Breast epithelium (tissue), 4 donors: ENCODE data around the gene TARP.

Source experiments
- DNase-seq, 2 donors: peaks; one replicate each; pipeline ENCODE4 v3.0.0-alpha.2; 2019; ENCODE audit warnings: low spot score in 2 of 2
- H3K27ac ChIP-seq, 2 donors: fragments of 200-600 bp; sonication (generic) in 1 of 2; one replicate each; pipeline ENCODE4 v1.5.1; 2016 to 2019; ENCODE audit warnings: mild to moderate bottlenecking in 1 of 2
- H3K27me3 ChIP-seq, 2 donors: fragments of 200-600 bp; sonication (generic) in 1 of 2; one replicate each; pipeline versions ENCODE4 v1.5.1 to v1.6.0; 2017 to 2019; ENCODE audit warnings: control low read depth in 1 of 2, mild to moderate bottlenecking in 1 of 2
- H3K36me3 ChIP-seq: fragments of 200-600 bp; one replicate; pipeline ENCODE4 v1.5.1; 2019
- H3K4me1 ChIP-seq, 2 donors: fragments of 200-600 bp; sonication (generic); one replicate each; pipeline ENCODE4 v1.5.1; 2016 to 2019; ENCODE audit warnings: control low read depth in 1 of 2
- H3K4me3 ChIP-seq, 3 donors: fragments of 200-600 bp; sonication (generic); 1 replicate in 2 of 3; 2 replicates in 1 of 3; pipeline ENCODE4 v1.5.1; 2016 to 2019; ENCODE audit warnings: mild to moderate bottlenecking in 3 of 3, moderate library complexity in 2 of 3
- H3K9me3 ChIP-seq, 2 donors: fragments of 200-600 bp; sonication (generic) in 1 of 2; one replicate each; pipeline ENCODE4 v1.5.1; 2016 to 2019; ENCODE audit warnings: control low read depth in 1 of 2
- POLR2A ChIP-seq: fragments of 450-650 bp; IDR thresholded peaks from one replicate; pipeline ENCODE4 v1.6.1; 2016; ENCODE audit warnings: antibody characterized with exemption, mild to moderate bottlenecking, moderate library complexity
- POLR2AphosphoS5 ChIP-seq, 3 donors: sonication (generic); formaldehyde crosslinking; IDR thresholded peaks; one replicate each; pipeline ENCODE4 v1.6.1; 2017; ENCODE audit warnings: antibody characterized with exemption in 3 of 3
- intact Hi-C: fragments of 100-400 bp; cut with DNase I; formaldehyde crosslinking; loops from one replicate; pipeline ENCODE4 v1.15.1; 2023; ENCODE audit warnings: low total_unique reads
- TF ChIP-seq, protein P1 (sequence below), 3 donors: fragments of 450-650 bp; IDR thresholded peaks; one replicate each; pipeline ENCODE4 v1.5.1; 2016 to 2017; ENCODE audit warnings: antibody characterized with exemption in 3 of 3, mild to moderate bottlenecking in 3 of 3, moderate library complexity in 3 of 3

TARP gene

DNA sequence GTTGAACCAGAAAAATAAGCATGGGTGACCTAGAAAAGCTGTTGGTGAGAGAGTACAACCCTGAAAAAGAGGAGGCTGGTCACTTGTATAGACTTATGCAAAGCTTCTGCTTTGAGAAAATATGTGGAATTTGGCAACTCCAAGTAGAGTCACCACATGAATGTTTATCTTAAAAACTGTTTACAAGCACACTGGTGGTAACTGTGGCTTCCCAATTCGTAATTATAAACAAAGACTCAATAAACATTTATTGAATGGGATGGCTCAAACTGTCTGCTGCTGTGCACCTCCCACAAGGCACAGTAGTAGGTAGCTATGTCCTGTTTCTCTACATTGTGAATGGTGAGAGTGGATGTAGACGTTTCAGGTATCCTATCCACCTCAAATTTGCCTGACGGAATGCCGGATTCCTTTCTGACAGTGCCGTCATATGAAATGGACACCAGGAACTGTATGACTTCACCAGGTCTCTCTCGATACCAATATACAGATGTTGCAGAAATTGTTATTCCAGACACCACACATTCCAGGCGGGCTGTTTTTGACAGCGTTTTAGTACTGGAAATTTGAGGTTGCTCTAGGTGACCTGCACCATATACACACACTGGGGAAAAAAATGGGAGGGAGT, 43.4 kb upstream of the TARP start:
- Histone ChIP-seq H3K9me3 (no peaks in the 10 kb centered on the region), H3K27ac (no peak overlapping the region), H3K36me3 (no peaks in the 10 kb centered on the region), H3K4me1 (no peaks in the 10 kb centered on the region), H3K4me3 (no peak overlapping the region), H3K27me3 (no peaks in the 10 kb centered on the region)
- TF ChIP-seq POLR2A (no peak), POLR2AphosphoS5 (IDR thresholded peaks at IDR 0.05) (no peak)
- TF ChIP-seq, protein P1, sequence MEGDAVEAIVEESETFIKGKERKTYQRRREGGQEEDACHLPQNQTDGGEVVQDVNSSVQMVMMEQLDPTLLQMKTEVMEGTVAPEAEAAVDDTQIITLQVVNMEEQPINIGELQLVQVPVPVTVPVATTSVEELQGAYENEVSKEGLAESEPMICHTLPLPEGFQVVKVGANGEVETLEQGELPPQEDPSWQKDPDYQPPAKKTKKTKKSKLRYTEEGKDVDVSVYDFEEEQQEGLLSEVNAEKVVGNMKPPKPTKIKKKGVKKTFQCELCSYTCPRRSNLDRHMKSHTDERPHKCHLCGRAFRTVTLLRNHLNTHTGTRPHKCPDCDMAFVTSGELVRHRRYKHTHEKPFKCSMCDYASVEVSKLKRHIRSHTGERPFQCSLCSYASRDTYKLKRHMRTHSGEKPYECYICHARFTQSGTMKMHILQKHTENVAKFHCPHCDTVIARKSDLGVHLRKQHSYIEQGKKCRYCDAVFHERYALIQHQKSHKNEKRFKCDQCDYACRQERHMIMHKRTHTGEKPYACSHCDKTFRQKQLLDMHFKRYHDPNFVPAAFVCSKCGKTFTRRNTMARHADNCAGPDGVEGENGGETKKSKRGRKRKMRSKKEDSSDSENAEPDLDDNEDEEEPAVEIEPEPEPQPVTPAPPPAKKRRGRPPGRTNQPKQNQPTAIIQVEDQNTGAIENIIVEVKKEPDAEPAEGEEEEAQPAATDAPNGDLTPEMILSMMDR (IDR thresholded peaks at IDR 0.05): no peak
- DNase-seq: no peak
- intact Hi-C loops: no loop called here

GRCh38 chr7:38315410-38315809, 42.0 kb upstream of the TARP start:
- no peak for DNase-seq
- H3K9me3 ChIP-seq: no peaks in the 10 kb centered on the region
- H3K27me3 ChIP-seq: no peaks in the 10 kb centered on the region
- H3K4me1 ChIP-seq: no peaks in the 10 kb centered on the region
- no peak overlapping the region for H3K27ac ChIP-seq
- no peaks in the 10 kb centered on the region for H3K36me3 ChIP-seq
- intact Hi-C loops: no loop called here
- TF ChIP-seq, protein P1 (IDR thresholded peaks at IDR 0.05): no peak
- no peak for TF ChIP-seq POLR2A
- TF ChIP-seq POLR2AphosphoS5 (IDR thresholded peaks at IDR 0.05): no peak
- H3K4me3 ChIP-seq: no peak overlapping the region

GRCh38 chr7:38312821-38313220, 39.4 kb upstream of the TARP start:
- H3K27me3 ChIP-seq: no peaks in the 10 kb centered on the region
- H3K27ac ChIP-seq: peak overlapping the region in 1 of 2 donors; percentile 39
- TF ChIP-seq, protein P1 (IDR thresholded peaks at IDR 0.05): no peak
- no peak for TF ChIP-seq POLR2A
- TF ChIP-seq POLR2AphosphoS5 (IDR thresholded peaks at IDR 0.05): no peak
- H3K4me3 ChIP-seq: no peak overlapping the region
- H3K36me3 ChIP-seq: no peaks in the 10 kb centered on the region
- intact Hi-C loops: no loop called here
- no peaks in the 10 kb centered on the region for H3K4me1 ChIP-seq
- H3K9me3 ChIP-seq: no peaks in the 10 kb centered on the region
- DNase-seq: no peak

DNA sequence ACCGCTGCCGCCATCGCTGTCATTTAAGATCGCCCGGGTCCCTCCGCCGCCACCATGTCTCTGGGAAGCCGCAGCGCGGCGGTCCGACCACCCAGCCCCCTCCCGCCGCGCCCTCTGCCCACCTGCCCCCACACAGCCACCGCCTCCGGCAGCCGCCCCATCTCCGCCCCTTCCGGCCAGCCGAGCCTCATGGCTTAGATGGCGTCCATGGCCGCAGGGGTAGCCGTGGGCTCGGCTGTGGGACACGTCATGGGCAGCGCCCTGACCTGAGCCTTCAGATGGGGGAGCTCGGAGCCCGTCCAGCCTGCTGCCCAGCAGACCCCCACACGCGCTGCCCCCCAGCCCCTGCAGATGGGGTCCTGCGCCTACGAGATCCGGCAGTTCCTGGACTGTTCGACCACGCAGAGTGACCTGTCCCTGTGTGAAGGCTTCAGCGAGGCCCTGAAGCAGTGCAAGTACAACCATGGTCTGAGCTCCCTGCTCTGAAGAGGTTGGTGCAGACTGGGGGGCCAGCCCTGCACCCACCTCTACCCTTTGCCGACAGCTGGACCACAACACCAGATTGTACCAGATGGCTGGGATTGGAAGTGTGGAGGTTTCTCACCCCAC, 38.0 kb upstream of the TARP start:
- intact Hi-C loops: no loop called here
- no peaks in the 10 kb centered on the region for H3K4me1 ChIP-seq
- TF ChIP-seq POLR2AphosphoS5 (IDR thresholded peaks at IDR 0.05) (no peak), POLR2A (no peak)
- TF ChIP-seq, protein P1 (IDR thresholded peaks at IDR 0.05): no peak
- no peaks in the 10 kb centered on the region for H3K27me3 ChIP-seq
- H3K27ac ChIP-seq: peak overlapping the region in 1 of 2 donors; percentile 43
- no peaks in the 10 kb centered on the region for H3K9me3 ChIP-seq
- H3K36me3 ChIP-seq: no peaks in the 10 kb centered on the region
- no peak for DNase-seq
- H3K4me3 ChIP-seq: peak overlapping the region; percentile 44 to 62 (median 44)

DNA sequence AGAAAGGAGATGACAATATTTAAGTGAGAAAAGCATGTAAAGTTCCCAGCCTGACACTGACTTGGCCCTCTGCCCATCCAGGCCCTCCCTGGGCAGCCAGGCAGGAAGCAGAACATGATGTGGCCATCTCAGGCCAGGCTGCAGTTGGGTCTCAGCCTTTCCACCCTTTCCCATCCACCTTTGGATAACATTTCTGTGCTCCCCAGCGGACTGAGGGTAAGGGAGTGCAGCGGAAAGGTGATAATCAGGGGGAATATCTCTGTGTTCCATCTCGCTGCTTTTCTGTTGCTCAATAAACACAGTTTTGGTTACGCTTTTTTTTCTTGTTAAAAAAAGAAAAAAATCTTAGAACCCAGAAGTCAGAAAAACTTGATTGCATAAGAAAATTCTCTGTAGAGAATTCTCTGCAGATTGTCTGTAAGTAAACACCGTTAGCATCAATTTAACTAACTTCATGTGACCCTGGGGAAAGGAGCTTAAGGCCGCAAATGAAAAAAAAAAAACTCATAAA, 37.2 kb upstream of the TARP start:
- TF ChIP-seq POLR2AphosphoS5 (IDR thresholded peaks at IDR 0.05): no peak
- no peak for TF ChIP-seq POLR2A
- TF ChIP-seq, protein P1 (IDR thresholded peaks at IDR 0.05): no peak
- Histone ChIP-seq H3K4me1 (no peaks in the 10 kb centered on the region), H3K9me3 (no peaks in the 10 kb centered on the region), H3K4me3 (peak overlapping the region in 2 of 3 donors; percentile 44), H3K27ac (no peak overlapping the region), H3K36me3 (no peaks in the 10 kb centered on the region), H3K27me3 (no peaks in the 10 kb centered on the region)
- no peak for DNase-seq
- intact Hi-C loops: no loop called here
